DMS79 treated with DMSO at 0.1 percent for 48 hours (cell line): ENCODE measurements around the gene LHFPL2.
A peak's percentile ranks its signal among the peaks of the same experiment; 100 is the strongest.

Experiments used
- DNase-seq: peaks from one replicate; lab custom pipeline; 2025; lab: John Stamatoyannopoulos, UW

The LHFPL2 gene

GRCh38 chr5:78522476-78523260 is 125.9 kb downstream of the LHFPL2 start:
- no peak for DNase-seq

DNA sequence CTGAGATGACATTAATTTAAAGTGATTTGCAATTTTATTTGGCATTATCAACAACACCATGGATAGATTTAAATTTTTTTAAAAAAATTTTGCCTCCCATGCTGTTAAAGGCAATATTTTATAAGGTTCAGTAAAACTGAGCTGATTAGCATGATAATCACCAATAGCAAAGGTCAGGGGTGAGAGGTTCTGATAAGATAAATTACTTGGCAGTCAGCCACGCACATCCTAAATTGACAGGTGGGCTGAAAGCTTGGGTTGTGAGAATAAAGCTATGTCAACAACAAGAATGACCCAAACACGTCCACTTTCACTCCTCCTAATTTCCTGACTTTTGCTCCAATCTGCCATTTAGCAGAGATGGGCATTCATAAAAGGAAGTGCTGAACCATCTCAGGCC is 127.1 kb downstream of the LHFPL2 start:
- DNase-seq: no peak

DNA sequence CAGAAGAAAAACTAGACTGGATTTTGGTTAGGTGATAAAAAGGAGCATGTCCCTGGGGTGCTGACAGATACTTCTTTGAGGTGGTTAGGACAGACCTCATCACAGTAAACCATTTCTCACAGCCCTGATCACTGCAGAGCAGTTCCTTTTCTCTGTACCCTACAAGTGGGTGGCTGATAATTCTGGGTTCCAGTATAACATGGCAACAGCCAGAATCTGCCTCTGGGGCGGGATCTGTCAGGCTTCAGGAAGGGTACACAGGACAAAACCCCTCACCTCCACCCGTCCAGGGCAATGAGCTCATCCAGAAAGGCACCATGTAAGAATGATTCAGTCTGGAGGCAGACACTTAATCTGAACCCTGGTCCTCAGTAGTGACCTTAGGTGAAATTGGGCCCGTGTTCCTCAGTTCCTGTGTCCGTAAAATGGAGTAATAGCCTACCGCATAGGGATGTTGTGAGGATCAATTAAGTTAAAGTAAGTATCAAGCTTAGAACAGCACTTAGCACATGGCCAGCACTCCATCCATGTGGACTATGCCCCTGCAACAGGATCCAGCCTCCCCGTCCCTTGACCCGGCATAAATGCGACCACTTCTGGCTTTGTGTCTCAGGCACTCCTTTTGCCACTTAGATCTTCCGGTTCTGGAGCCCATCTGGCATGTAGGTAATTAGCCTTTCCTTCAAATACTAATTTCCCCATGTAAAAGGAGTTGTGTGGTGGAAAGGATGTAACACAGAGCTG is 129.2 kb downstream of the LHFPL2 start:
- no peak for DNase-seq

DNA sequence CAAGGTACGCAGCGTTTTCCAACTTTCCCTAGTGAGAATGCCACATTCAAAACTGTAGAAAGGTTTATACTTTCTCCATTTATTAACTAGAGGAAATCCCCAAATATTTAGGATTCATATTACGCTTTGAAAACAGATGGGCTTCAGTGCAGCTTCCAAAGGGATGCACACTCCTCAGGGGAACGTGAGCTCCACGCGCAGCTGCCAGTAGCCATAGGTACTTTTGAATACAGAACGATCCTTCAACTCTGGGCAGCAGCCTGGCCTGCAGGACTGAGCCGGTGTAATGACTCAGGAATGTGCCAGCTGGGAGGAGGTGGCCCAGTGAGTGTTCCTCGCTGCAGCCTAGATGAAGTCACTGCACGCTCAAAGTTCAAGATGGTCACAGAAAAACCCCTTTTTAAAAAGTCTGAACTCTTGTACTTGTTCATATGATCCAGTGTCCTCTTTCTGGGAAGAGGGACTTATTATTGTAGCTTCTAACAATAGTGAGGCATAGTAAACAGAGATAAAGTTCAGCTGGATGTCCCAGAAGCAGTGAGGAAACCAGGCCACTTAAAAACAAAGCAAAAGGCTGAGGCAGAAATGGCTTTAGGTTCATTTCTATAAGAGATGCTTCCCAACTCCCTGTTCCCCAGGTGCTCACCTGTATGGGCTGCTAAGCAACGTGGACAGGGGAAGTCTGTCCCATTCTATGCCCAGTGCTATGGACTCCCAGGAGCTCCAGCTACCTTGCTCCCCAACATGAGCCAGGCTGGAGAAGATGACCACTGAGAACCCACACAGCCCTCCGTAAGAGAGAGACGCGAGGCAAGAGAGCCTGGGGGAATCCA is 130.0 kb downstream of the LHFPL2 start:
- DNase-seq: no peak

- no peak for DNase-seq
Observed at GRCh38 chr5:78515670-78516069, 132.9 kb downstream of the LHFPL2 start.

DNA sequence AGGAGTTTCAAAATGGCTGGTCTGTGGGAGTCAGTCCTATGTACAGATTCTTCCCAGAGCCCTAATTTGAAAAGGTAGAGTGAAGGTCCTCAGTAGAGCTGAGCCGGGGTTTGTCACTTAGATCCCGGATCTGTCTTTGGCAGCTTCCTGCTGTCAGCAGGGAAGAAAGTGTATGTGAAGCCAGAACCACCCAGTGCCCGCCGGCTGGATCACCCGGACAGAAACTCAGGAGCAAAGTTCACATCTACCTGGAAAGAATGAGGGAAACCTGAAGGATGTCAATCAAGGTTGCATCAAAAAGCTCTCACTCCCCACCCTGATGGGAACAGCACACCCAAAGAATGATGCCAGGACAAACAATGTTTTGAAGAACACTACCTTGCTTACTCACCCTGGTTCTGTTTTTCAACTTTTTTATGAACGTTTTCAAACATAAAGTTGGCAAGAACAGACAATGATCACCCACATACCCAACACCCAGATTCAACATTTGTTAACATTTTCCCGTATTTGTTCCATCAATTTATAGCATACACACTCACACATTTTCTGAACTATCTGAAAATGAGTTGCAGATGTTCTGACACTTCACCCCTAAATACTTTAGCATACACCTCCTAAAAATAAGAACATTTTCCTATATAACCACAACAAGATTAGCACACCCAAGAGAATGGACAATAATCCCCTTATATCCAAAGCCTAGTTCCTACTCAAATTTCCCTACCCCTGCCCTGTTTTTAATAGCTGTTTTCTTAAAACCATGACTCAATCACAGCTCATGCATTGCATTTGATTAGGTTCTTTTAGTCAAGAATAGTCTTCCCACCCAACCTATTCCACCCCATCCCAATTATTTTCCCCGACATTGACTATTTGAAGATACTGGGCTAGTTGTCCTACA is 133.9 kb downstream of the LHFPL2 start:
- DNase-seq: no peak

DNA sequence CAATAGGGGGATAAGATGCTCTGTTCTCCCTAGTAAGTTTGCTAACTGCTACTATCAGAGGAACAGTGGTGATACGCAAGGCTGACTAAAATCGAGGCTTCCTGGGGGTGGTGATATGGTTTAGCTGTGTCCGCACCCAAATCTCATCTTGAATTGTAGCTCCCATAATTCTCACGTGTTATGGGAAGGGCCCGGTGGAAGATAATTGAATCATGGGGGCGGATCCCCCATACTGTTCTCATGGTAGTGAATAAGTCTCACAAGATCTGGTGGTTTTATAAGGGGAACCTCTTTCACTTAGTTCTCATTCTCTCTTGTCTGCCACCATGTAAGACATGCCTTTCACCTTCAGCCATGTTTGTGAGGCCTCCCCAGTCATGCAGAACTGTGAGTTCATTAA is 135.1 kb downstream of the LHFPL2 start:
- no peak for DNase-seq

- no peak for DNase-seq
Observed at GRCh38 chr5:78512435-78512834, 136.1 kb downstream of the LHFPL2 start.

DNA sequence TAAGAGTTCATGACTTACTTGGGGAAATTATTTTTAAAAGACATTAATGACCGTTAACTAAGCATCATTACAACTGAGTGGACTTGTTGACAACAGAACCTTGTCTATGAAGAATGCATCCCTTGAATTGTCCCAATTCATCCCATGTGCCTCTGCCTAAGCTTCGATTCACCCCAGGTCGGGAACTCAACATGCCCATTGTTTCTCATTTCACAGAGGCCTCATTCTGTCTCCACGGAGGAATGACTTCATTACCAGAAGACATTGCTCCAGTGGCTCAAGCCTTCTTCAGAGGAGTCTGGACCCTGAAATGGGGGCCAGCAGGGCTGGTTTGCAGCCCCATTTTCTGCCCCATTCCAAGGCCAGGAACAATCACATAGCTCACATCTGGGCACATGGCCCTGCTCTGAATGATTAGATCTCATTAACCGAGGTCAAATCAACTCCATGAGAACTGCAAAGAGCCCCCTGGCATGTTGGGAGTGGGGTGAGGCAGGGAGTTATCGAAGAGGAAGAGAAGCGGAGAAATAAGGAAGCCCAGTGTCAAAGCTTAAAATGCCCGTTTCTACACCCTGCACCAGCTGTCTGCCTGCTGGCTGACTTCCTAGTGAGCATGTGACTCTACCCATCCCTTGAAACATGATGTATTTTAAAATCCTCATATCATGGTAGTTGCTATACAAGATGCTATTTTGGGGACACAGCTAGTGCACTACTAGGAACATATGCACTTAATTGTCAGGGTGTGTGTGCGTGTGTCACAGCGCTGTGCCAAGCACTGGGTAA is 137.3 kb downstream of the LHFPL2 start:
- no peak for DNase-seq

- no peak for DNase-seq
Observed at GRCh38 chr5:78509884-78510769, 138.4 kb downstream of the LHFPL2 start.

- peak; percentile 38 for DNase-seq
Observed at GRCh38 chr5:78509145-78509865, 139.3 kb downstream of the LHFPL2 start.

- no peak for DNase-seq
Observed at GRCh38 chr5:78508186-78508765, 140.3 kb downstream of the LHFPL2 start.

DNA sequence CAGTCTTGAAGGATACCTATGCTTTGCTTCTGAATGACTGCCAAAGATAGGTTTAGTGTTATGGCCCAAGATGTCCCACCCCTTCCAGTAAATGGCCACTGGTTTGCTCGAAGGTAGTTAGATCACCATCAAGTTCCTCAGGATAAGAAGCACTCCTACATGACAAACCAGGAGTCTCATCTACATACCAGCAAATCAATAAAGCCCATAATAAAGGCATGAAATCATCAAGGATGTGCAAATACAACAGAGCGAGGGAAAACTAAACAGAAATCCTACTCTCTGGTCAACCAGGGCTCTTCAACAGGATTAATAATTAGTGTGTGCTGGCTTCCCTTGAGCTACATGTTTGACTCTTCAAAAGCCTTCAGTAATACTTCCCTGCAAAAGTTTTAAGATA is 141.0 kb downstream of the LHFPL2 start:
- DNase-seq: no peak

DNA sequence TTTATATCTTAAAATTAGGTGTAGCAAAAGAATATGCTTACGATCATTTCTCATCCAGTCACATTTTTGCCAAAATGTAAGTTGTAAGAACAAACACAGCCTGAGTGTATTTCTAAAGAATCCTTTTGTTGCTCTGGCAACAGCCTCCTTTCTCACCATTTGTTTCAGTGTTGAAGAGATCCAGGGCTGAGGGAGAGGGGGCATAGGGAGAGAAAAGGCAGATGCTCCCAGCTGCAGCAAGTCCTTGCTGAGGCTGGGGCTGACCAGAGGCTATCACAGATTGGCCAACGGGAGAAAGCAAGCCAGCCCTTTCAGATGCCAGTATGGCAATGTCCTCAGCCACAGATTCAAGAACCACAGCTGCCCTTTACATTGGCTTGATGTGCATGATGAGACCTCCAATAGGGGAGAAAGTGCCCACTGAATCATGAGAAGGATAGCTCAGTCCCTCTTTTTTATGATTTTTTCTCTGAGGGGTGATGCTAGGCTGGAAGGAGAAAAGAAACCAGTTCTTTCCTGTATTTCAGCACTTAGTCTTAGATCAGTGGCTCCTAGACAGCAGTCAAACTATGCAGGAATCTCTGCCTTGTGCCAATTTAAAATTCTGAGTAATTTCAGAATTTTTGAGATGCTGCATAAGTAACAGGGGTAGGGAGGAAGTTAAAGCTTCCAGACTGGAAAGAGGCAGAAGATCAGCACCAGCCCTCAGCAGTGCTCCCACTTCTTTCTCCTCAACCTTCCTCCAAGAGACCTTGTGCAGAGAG is 142.1 kb downstream of the LHFPL2 start:
- DNase-seq: no peak

DNA sequence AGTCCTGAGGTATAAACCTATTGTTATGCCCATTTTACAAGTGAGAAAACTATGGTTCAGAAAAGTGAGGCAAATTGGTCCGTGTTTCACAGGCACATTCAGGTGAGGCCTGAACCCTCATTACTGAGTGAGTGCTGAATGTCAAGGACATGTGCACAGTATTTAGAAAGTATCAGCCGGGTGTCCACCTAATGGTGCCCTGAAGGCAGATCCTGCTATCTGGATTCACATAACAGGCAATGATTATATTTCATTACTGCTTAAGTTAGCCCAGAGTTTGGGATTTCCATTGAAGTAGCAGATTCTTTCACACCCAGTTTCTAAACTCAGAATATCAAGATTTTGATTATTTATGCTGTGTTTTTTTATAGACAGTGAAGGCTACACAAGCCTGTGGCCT is 142.7 kb downstream of the LHFPL2 start:
- DNase-seq: no peak

GRCh38 chr5:78504704-78505677 is 143.6 kb downstream of the LHFPL2 start:
- peak; percentile 59 for DNase-seq
